Prostate gland (tissue), 2 donors: ENCODE results near the gene C1QTNF5. TPM values are rescaled to one million over a fixed set of nuclear protein-coding genes. Genes with fewer than 3 reads are reported as not detected.

Source experiments
- DNase-seq: peaks from one replicate; pipeline ENCODE4 v3.0.0-alpha.2; 2019; ENCODE audit warnings: low spot score
- H3K27ac ChIP-seq, 2 donors: fragments of 200-600 bp; sonication (generic); 2 replicates each; pipeline ENCODE4 v1.5.1; 2017 to 2019
- H3K27me3 ChIP-seq: fragments of 200-600 bp; sonication (generic); replicated peaks from 2 replicates; pipeline ENCODE4 v1.5.1; 2019; ENCODE audit not compliant: insufficient read depth
- H3K36me3 ChIP-seq, 2 donors: fragments of 200-600 bp; sonication (generic); 1 replicate in 1 of 2; 2 replicates in 1 of 2; pipeline versions ENCODE4 v1.5.1 to v1.8.1; 2017 to 2019
- H3K4me1 ChIP-seq: fragments of 200-600 bp; sonication (generic); replicated peaks from 2 replicates; pipeline ENCODE4 v1.5.1; 2019
- H3K4me3 ChIP-seq, 2 donors: fragments of 200-600 bp; sonication (generic); 2 replicates each; pipeline ENCODE4 v1.5.1; 2017 to 2019
- H3K9me3 ChIP-seq: fragments of 200-600 bp; sonication (generic); 2 replicates; pipeline ENCODE4 v1.5.1; 2017
- CTCF ChIP-seq, 4 experiments: fragments of 200-600 bp in 2 of 4; fragments of 450-650 bp in 2 of 4; sonication (generic) in 2 of 4; IDR thresholded peaks; 1 replicate in 3 of 4; 2 replicates in 1 of 4; pipeline ENCODE4 v1.5.1; 2016 to 2019; ENCODE audit warnings: antibody characterized with exemption in 4 of 4, mild to moderate bottlenecking in 2 of 4, moderate library complexity in 2 of 4
- POLR2A ChIP-seq: fragments of 450-650 bp; IDR thresholded peaks from one replicate; pipeline ENCODE4 v1.6.1; 2016; ENCODE audit warnings: antibody characterized with exemption, mild to moderate bottlenecking
- POLR2AphosphoS5 ChIP-seq: sonication (generic); formaldehyde crosslinking; IDR thresholded peaks from one replicate; pipeline ENCODE4 v1.6.1; 2017; ENCODE audit warnings: antibody characterized with exemption
- WGBS: methylation state at CpG from one replicate; pipeline ENCODE4 v1.1.5; 2018; 5-methylcytosine and 5-hydroxymethylcytosine counted together
- intact Hi-C: fragments of 100-400 bp; cut with DNase I; formaldehyde crosslinking; loops from one replicate; pipeline ENCODE4 v1.14.2; 2022
- total RNA-seq, 2 donors: library from RNA; depleted of rRNA; stranded (reverse); fragments of >200 nt; gene quantifications; one replicate each; pipeline ENCODE4 v1.1.0, GENCODE V29; 2016

Gene C1QTNF5
- total RNA-seq, 2 donors from 2014 or later = 15.3 to 20.2 TPM

- Histone ChIP-seq H3K27ac (peak overlapping the region; percentile 53 to 59), H3K9me3 (no peaks in the 10 kb centered on the region), H3K4me1 (no peaks in the 10 kb centered on the region), H3K27me3 (no peaks in the 10 kb centered on the region), H3K4me3 (no peak overlapping the region), H3K36me3 (no peaks in the 10 kb centered on the region)
- TF ChIP-seq POLR2AphosphoS5 (no peak), POLR2A (no peak), CTCF (IDR thresholded peaks at IDR 0.05) (no peak)
- intact Hi-C loops = no loop called here
- WGBS = 23% methylated on average over 8 of the region's 8 CpGs
- no peak for DNase-seq
Observed at GRCh38 chr11:119361056-119361787, 20.5 kb upstream of the C1QTNF5 start.

GRCh38 chr11:119359365-119360214 is 18.9 kb upstream of the C1QTNF5 start:
- 73% methylated on average over 10 of the region's 10 CpGs for WGBS
- Histone ChIP-seq H3K4me3 (no peak overlapping the region), H3K4me1 (no peaks in the 10 kb centered on the region), H3K27me3 (no peaks in the 10 kb centered on the region), H3K36me3 (no peaks in the 10 kb centered on the region), H3K27ac (no peak overlapping the region), H3K9me3 (no peaks in the 10 kb centered on the region)
- intact Hi-C loops = loop anchor here (10.0 kb wide), 1 partner anchor 365 kb away; the partner anchor contains the start of gene NECTIN1
- TF ChIP-seq POLR2A = no peak
- TF ChIP-seq CTCF (IDR thresholded peaks at IDR 0.05) = no peak
- no peak for TF ChIP-seq POLR2AphosphoS5
- no peak for DNase-seq

- no peaks in the 10 kb centered on the region for H3K27me3 ChIP-seq
- no peak for TF ChIP-seq POLR2A
- no peak for TF ChIP-seq CTCF (IDR thresholded peaks at IDR 0.05)
- no peak for DNase-seq
- no peaks in the 10 kb centered on the region for H3K36me3 ChIP-seq
- 46% methylated on average over 12 of the region's 13 CpGs for WGBS
- intact Hi-C loops = loop anchor here (2.0 to 10.0 kb wide), 3 partner anchors 18 to 368 kb away; partner anchors contain the start of gene NECTIN1
- no peaks in the 10 kb centered on the region for H3K9me3 ChIP-seq
- H3K27ac ChIP-seq = peak overlapping the region; percentile 33 to 54
- peak overlapping the region; percentile 22 to 29 for H3K4me3 ChIP-seq
- no peaks in the 10 kb centered on the region for H3K4me1 ChIP-seq
Observed at GRCh38 chr11:119357074-119357473, 16.4 kb upstream of the C1QTNF5 start.

- 22% methylated on average over 53 of the region's 54 CpGs for WGBS
- peak; percentile 62 to 82 (median 79) for TF ChIP-seq CTCF (IDR thresholded peaks at IDR 0.05)
- no peak for TF ChIP-seq POLR2A
- H3K9me3 ChIP-seq = no peaks in the 10 kb centered on the region
Observed at GRCh38 chr11:119356349-119357031, 15.8 kb upstream of the C1QTNF5 start.

More at GRCh38 chr11:119356349-119357031, 15.8 kb upstream of the C1QTNF5 start:
- Histone ChIP-seq H3K36me3 (no peaks in the 10 kb centered on the region), H3K4me1 (no peaks in the 10 kb centered on the region), H3K27ac (peak overlapping the region; percentile 33 to 54), H3K27me3 (no peaks in the 10 kb centered on the region), H3K4me3 (peak overlapping the region; percentile 22 to 29)
- intact Hi-C loops = loop anchor here (2.0 to 10.0 kb wide), 3 partner anchors 18 to 368 kb away; partner anchors contain the start of gene NECTIN1
- DNase-seq = peak; percentile 56
